CD4-positive, CD25-positive, alpha-beta regulatory T cell (primary cell): ENCODE results near the gene DMRT3. TPM values are rescaled to one million over a fixed set of nuclear protein-coding genes. Genes with fewer than 3 reads are reported as not detected.
"Not testable (repeated sequence)": the region's sequence is repeated elsewhere in the genome, so short reads cannot be mapped to it uniquely, and the experiment has no call there.

ENCODE experiments used
- ATAC-seq, 2 donors: fragments of 150-1000 bp; cut with Tn5 transposase; one replicate each; pipeline ENCODE4 v1.10.0; 2021; ENCODE audit warnings: low read depth in 2 of 2, moderate number of reproducible peaks in 2 of 2, moderate library complexity in 1 of 2
- DNase-seq, 3 donors: peaks; one replicate each; pipeline versions ENCODE4 v3.0.0 to v3.0.0-alpha.2; 2012 to 2022; ENCODE audit warnings: mixed read lengths in 1 of 3
- H3K27ac ChIP-seq: one replicate; pipeline ENCODE4 v1.7.0; 2013; ENCODE audit warnings: mild to moderate bottlenecking, low read length; ENCODE audit not compliant: insufficient read depth, poor library complexity, severe bottlenecking
- H3K27me3 ChIP-seq: one replicate; pipeline ENCODE4 v1.7.0; 2013; ENCODE audit warnings: low read length; ENCODE audit not compliant: control insufficient read depth, insufficient read depth
- H3K36me3 ChIP-seq: one replicate; pipeline ENCODE4 v1.7.0; 2013; ENCODE audit warnings: mild to moderate bottlenecking, low read length, moderate library complexity; ENCODE audit not compliant: control insufficient read depth, insufficient read depth
- H3K4me1 ChIP-seq: 2 replicates; pipeline ENCODE4 v1.7.0; 2013; ENCODE audit warnings: mild to moderate bottlenecking, low read length; ENCODE audit not compliant: insufficient read depth, control insufficient read depth, poor library complexity, severe bottlenecking
- H3K4me3 ChIP-seq: one replicate; pipeline ENCODE4 v1.7.0; 2013; ENCODE audit warnings: low read depth, mild to moderate bottlenecking, low read length, moderate library complexity
- H3K9me3 ChIP-seq, 2 experiments: 1 replicate in 1 of 2; 2 replicates in 1 of 2; pipeline ENCODE4 v1.7.0; 2013; ENCODE audit warnings: low read length in 2 of 2, mild to moderate bottlenecking in 1 of 2, moderate library complexity in 1 of 2; ENCODE audit not compliant: control insufficient read depth in 2 of 2
- H3K27ac Mint-ChIP-seq, 3 donors: one replicate each; pipeline ENCODE4 v1.8.0; 2020 to 2022; ENCODE audit warnings: mild to moderate bottlenecking in 3 of 3, mixed read lengths in 3 of 3, moderate library complexity in 2 of 3
- H3K27me3 Mint-ChIP-seq: one replicate; pipeline ENCODE4 v1.8.0; 2022; ENCODE audit warnings: mild to moderate bottlenecking, mixed read lengths
- H3K36me3 Mint-ChIP-seq: one replicate; pipeline ENCODE4 v1.8.0; 2020; ENCODE audit warnings: mixed read lengths
- H3K4me1 Mint-ChIP-seq, 4 donors: one replicate each; pipeline ENCODE4 v1.8.0; 2020 to 2022; ENCODE audit warnings: mixed read lengths in 4 of 4, mild to moderate bottlenecking in 1 of 4
- H3K4me3 Mint-ChIP-seq, 4 donors: one replicate each; pipeline ENCODE4 v1.8.0; 2020 to 2022; ENCODE audit warnings: mild to moderate bottlenecking in 4 of 4, mixed read lengths in 4 of 4, moderate library complexity in 3 of 4
- H3K9me3 Mint-ChIP-seq, 7 donors: one replicate each; pipeline ENCODE4 v1.8.0; 2020 to 2022; ENCODE audit warnings: mixed read lengths in 7 of 7, mild to moderate bottlenecking in 3 of 7, moderate library complexity in 2 of 7
- polyA plus RNA-seq, 4 donors: library from polyadenylated mRNA; unstranded; fragments of 300-500 nt; fragmentation: Illumina TruSeq; gene quantifications; one replicate each; pipeline ENCODE4 v1.2.3, GENCODE V29; 2021
- total RNA-seq: library from RNA; stranded (reverse); gene quantifications from one replicate; pipeline ENCODE4 v1.2.3, GENCODE V29; 2022

Gene DMRT3
- total and polyA plus RNA-seq, 5 donors from 2014 or later: not detected

DNA sequence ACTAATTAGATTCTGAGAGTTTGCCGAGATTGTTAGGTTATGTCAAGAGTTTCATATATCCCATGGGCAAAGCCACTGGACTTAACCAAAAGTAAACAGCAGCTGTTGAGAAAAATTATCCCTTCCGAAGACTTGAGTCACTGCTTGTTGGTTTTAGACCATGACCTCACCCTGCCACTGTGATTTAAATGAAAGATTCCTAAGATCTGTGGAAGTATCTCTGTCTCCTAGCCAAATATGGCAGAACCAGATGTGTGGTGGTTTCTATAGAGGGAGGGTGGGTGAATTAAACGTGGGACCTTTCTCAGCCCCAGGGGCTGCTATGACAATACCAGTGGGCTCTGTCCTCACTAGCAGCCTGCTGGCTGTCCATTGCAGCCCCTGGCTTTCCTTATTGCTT, 19.3 kb downstream of the DMRT3 start:
- no peak overlapping the region for H3K4me3 ChIP-seq
- Mint-ChIP-seq H3K4me1 (no peaks in the 10 kb centered on the region), H3K9me3 (peaks cover 0 to 3% (median 0%) of the 10 kb centered on the region in 7 donors), H3K36me3 (no peaks in the 10 kb centered on the region), H3K4me3 (no peak overlapping the region), H3K27ac (no peak overlapping the region), H3K27me3 (peaks cover 21% of the 10 kb centered on the region)
- H3K27ac ChIP-seq: no peak overlapping the region
- H3K36me3 ChIP-seq: no peaks in the 10 kb centered on the region
- H3K9me3 ChIP-seq: peaks cover 0 to 6% of the 10 kb centered on the region in 2 experiments
- DNase-seq: no peak
- no peaks in the 10 kb centered on the region for H3K4me1 ChIP-seq
- H3K27me3 ChIP-seq: no peaks in the 10 kb centered on the region
- no peak for ATAC-seq

DNA sequence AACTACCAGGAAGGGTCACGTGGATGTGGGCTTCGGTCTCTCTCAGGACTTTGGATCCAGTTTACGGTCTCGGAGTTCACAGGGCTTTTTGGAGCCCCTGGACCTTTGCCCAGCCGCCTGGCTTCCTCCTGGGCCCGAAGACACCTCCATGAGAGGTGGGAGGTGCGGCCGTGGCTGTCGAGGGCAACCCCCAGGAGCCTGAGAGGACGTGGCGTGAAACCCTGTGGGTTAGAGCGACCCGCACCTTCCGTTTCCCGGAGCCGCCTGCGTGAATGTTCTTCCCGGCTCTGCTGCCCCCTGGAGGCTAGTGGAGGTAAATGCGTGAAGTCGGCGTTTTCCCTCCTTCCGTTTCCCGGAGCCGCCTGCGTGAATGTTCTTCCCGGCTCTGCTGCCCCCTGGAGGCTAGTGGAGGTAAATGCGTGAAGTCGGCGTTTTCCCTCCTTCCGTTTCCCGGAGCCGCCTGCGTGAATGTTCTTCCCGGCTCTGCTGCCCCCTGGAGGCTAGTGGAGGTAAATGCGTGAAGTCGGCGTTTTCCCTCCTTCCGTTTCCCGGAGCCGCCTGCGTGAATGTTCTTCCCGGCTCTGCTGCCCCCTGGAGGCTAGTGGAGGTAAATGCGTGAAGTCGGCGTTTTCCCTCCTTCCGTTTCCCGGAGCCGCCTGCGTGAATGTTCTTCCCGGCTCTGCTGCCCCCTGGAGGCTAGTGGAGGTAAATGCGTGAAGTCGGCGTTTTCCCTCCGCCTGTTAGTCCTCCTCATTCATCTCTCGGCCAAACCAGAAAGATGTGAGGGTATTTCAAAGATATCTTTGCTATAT, 22.1 kb downstream of the DMRT3 start:
- not testable (repeated sequence) for H3K27me3 ChIP-seq, H3K27me3 Mint-ChIP-seq, H3K4me1 ChIP-seq, H3K4me1 Mint-ChIP-seq, H3K36me3 ChIP-seq, H3K4me3 ChIP-seq, DNase-seq, H3K27ac Mint-ChIP-seq, H3K9me3 ChIP-seq, H3K36me3 Mint-ChIP-seq, ATAC-seq, H3K27ac ChIP-seq, H3K4me3 Mint-ChIP-seq, H3K9me3 Mint-ChIP-seq

- no peak overlapping the region for H3K4me3 Mint-ChIP-seq
- Histone ChIP-seq H3K27me3 (no peaks in the 10 kb centered on the region), H3K36me3 (no peaks in the 10 kb centered on the region), H3K9me3 (peaks cover 0 to 6% of the 10 kb centered on the region in 2 experiments), H3K4me1 (no peaks in the 10 kb centered on the region), H3K27ac (no peak overlapping the region), H3K4me3 (no peak overlapping the region)
- no peaks in the 10 kb centered on the region for H3K36me3 Mint-ChIP-seq
- H3K27ac Mint-ChIP-seq: peak overlapping the region in 1 of 3 donors; percentile 26
- peaks cover 0 to 4% (median 0%) of the 10 kb centered on the region in 4 donors for H3K4me1 Mint-ChIP-seq
- peaks cover 17% of the 10 kb centered on the region for H3K27me3 Mint-ChIP-seq
- H3K9me3 Mint-ChIP-seq: peaks cover 0 to 2% (median 0%) of the 10 kb centered on the region in 7 donors
- DNase-seq (no peak), ATAC-seq (no peak)
Measured at GRCh38 chr9:1001838-1002237, 25.4 kb downstream of the DMRT3 start.

DNA sequence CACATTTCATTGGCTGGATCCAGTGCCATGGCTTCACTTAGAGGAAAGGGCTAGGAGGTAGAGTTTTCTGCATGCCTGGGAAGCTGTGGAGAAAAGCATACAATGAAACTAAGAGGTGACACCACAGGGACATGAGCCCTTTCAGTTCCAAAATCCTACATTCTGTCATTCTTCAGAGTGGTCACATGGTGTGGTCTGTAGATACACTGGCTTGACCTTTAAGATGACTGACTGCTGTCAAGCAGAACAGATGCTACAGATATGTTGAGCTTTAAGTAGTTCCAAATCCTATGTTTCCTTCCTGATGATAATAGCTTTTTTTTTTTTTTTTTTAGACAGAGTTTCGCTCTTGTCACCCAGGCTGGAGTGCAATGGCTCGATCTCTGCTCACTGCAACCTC, 26.2 kb downstream of the DMRT3 start:
- Mint-ChIP-seq H3K4me3 (no peak overlapping the region), H3K4me1 (peaks cover 0 to 4% (median 0%) of the 10 kb centered on the region in 4 donors), H3K9me3 (peaks cover 0 to 2% (median 0%) of the 10 kb centered on the region in 7 donors), H3K27ac (no peak overlapping the region), H3K27me3 (peaks cover 26% of the 10 kb centered on the region), H3K36me3 (no peaks in the 10 kb centered on the region)
- Histone ChIP-seq H3K4me3 (no peak overlapping the region), H3K4me1 (no peaks in the 10 kb centered on the region), H3K9me3 (peaks cover 0 to 6% of the 10 kb centered on the region in 2 experiments), H3K36me3 (no peaks in the 10 kb centered on the region), H3K27me3 (peaks cover 2% of the 10 kb centered on the region), H3K27ac (no peak overlapping the region)
- no peak for ATAC-seq
- no peak for DNase-seq

- Histone ChIP-seq H3K4me1 (no peaks in the 10 kb centered on the region), H3K9me3 (no peaks in the 10 kb centered on the region), H3K27ac (no peak overlapping the region), H3K27me3 (peaks cover 2% of the 10 kb centered on the region), H3K4me3 (no peak overlapping the region), H3K36me3 (no peaks in the 10 kb centered on the region)
- Mint-ChIP-seq H3K27ac (no peak overlapping the region), H3K4me3 (no peak overlapping the region), H3K4me1 (peaks cover 0 to 4% (median 0%) of the 10 kb centered on the region in 4 donors), H3K36me3 (no peaks in the 10 kb centered on the region), H3K9me3 (peaks cover 0 to 2% (median 0%) of the 10 kb centered on the region in 7 donors), H3K27me3 (peaks cover 45% of the 10 kb centered on the region)
- ATAC-seq (no peak), DNase-seq (peak in 2 of 3 donors; percentile 6 to 70)
Measured at GRCh38 chr9:1005043-1005667, 28.7 kb downstream of the DMRT3 start.

DNA sequence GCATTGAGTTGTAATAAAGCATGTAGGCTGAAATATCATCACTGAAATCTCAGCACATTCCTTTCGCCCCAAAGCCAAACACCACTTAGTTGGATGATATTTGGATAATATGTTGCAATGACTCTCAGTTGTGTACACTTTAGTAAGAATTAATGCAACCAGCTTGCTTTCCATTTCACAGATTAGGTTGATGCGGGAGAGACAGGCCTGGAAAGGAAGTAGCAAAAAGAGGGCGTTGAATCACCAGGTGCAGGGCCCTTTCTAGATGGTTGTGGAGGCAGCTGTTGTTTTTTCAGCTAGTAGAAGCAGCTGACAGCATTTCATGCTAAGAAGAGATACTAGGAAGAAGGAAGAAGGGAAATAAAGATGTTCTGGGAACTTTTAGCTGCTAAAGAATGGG, 30.9 kb downstream of the DMRT3 start:
- no peak for ATAC-seq
- H3K27me3 Mint-ChIP-seq: peaks cover 45% of the 10 kb centered on the region
- H3K9me3 ChIP-seq: no peaks in the 10 kb centered on the region
- H3K9me3 Mint-ChIP-seq: peaks cover 0 to 2% (median 0%) of the 10 kb centered on the region in 7 donors
- no peak overlapping the region for H3K4me3 Mint-ChIP-seq
- no peaks in the 10 kb centered on the region for H3K4me1 ChIP-seq
- H3K27ac Mint-ChIP-seq: no peak overlapping the region
- no peak overlapping the region for H3K27ac ChIP-seq
- H3K4me1 Mint-ChIP-seq: peaks cover 0 to 4% (median 0%) of the 10 kb centered on the region in 4 donors
- no peak for DNase-seq
- H3K4me3 ChIP-seq: no peak overlapping the region
- peaks cover 2% of the 10 kb centered on the region for H3K27me3 ChIP-seq
- H3K36me3 Mint-ChIP-seq: no peaks in the 10 kb centered on the region
- no peaks in the 10 kb centered on the region for H3K36me3 ChIP-seq

GRCh38 chr9:1008216-1008615, 31.8 kb downstream of the DMRT3 start:
- Histone ChIP-seq H3K9me3 (no peaks in the 10 kb centered on the region), H3K27me3 (peaks cover 2% of the 10 kb centered on the region), H3K27ac (no peak overlapping the region), H3K4me3 (no peak overlapping the region), H3K36me3 (no peaks in the 10 kb centered on the region), H3K4me1 (no peaks in the 10 kb centered on the region)
- H3K4me3 Mint-ChIP-seq: no peak overlapping the region
- H3K27ac Mint-ChIP-seq: no peak overlapping the region
- peaks cover 0 to 4% (median 0%) of the 10 kb centered on the region in 4 donors for H3K4me1 Mint-ChIP-seq
- DNase-seq (no peak), ATAC-seq (no peak)
- peaks cover 0 to 2% (median 0%) of the 10 kb centered on the region in 7 donors for H3K9me3 Mint-ChIP-seq
- no peaks in the 10 kb centered on the region for H3K36me3 Mint-ChIP-seq
- peaks cover 50% of the 10 kb centered on the region for H3K27me3 Mint-ChIP-seq
